ENCODE data around the gene UBA7. TPM values are rescaled to one million over a fixed set of nuclear protein-coding genes. Genes with fewer than 3 reads are reported as not detected.

UBA7 gene
- total and polyA plus RNA-seq, 2 of the 13 experiments (the other 11 are each of a cell fraction or from before 2014, with no cell fraction given): 9.5 to 16.5 TPM

DNA sequence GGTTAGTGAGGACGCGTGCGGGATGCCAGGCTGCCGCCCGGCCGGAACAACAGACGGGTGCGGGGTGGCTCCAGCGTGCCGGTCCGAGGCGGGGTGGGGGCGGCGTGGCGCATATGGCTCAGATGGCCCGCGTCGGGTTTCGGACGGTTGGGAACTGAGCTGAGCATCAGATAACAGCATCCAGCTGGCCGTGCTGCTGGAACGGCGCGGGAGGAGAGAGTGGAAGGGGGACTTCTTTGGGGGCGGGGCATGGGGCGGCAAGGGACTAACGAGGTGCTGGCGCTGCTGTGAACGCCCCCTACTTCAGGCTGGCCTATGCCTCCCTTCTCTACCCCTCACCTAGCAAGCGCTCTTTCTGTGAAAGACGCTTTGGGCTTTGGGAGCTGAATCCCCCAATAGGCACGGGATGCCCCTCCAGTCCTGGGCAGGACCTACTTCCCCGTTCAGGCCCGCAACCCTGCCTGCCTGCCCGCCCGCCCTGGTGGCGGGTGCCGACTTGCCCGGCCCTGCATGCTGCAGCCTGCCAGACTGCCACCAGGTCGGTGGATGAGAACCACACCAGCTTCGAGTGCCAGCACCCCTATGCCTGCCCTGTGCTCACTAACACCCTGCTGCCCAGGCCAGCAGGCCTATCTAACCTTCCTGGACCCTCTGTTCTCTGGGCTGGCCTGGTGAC lies 10.2 kb downstream of the UBA7 start (continued):
- TF ChIP-seq, protein P1, sequence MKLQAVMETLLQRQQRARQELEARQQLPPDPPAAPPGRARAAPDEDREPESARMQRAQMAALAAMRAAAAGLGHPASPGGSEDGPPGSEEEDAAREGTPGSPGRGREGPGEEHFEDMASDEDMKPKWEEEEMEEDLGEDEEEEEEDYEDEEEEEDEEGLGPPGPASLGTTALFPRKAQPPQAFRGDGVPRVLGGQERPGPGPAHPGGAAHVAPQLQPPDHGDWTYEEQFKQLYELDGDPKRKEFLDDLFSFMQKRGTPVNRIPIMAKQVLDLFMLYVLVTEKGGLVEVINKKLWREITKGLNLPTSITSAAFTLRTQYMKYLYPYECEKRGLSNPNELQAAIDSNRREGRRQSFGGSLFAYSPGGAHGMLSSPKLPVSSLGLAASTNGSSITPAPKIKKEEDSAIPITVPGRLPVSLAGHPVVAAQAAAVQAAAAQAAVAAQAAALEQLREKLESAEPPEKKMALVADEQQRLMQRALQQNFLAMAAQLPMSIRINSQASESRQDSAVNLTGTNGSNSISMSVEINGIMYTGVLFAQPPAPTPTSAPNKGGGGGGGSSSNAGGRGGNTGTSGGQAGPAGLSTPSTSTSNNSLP (IDR thresholded peaks at IDR 0.05; ENCODE audit: low read depth, low read length): no peak
- no peak for TF ChIP-seq ZNF782 (CRISPR knock-in tag; IDR thresholded peaks at IDR 0.05; ENCODE audit: borderline replicate concordance)
- no peak for TF ChIP-seq ZFP62 (CRISPR knock-in tag; IDR thresholded peaks at IDR 0.05)

DNA sequence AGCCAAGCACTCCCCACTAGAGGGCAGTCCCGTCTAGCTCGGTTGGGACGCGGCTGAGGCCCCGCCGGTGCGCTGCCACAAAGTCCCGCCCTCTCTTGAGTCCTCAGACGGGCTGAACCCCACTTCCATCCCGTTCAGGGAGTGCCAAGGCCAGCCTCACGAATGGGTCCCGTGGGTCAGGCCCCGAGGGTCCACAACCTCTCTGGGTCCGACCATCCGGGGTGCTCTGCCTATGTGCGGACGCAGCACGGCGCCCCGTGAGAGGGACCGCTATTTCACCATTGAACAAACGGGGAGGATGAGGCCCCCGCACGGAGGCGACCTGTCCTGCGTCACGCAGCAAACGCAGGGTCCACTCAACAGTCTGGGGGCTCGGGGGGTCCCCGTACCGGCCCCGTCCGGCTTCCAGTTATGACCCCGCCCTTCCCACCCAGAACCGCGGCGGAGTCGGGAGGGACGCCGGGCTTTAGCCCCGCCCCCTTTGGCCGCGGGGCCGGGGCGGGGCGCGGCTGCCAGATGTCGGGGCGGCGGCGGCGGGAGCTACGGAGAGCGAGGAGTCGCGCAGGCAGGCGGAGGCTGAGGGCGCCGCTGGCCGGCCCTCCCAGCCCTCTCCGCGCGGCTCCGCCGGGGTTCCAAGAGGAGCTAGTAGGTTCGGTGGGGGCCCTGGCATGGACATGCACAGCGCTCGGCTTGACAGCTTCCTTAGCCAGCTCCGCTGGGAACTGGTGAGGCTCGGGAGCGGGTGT lies 10.9 kb downstream of the UBA7 start, which contains the start of gene INKA1:
Gene INKA1, plus strand, starts transcription at position 543 of the 746 bp plus-strand sequence. Its CDS starts 132 bp downstream, at position 675.
- H4K20me1 ChIP-seq (ENCODE audit: insufficient read depth, low read length): no peaks in the 10 kb centered on the region
- H3K27ac ChIP-seq (ENCODE audit: extremely low read length, insufficient read depth, low read length): no peak within 1 kb of the TSS
- peaks cover 78% of the 10 kb centered on the region for H3K4me1 ChIP-seq (ENCODE audit: insufficient read depth, low read length)
- H3K79me2 ChIP-seq (ENCODE audit: insufficient read depth, low read length): no peaks in the 10 kb centered on the region
- DNase-seq (ENCODE audit: low spot score): peak; percentile 75
- peak; percentile 77 for ATAC-seq
- WGBS (ENCODE audit: low lambda C conversion rate): 0% methylated on average over 2 of the region's 71 CpGs
- intact Hi-C loops (cut with micrococcal nuclease; ENCODE audit: unreplicated experiment): loop anchor here (1.0 kb wide), 2 partner anchors 36 to 103 kb away; no protein-coding TSS in a partner anchor
- ChIA-PET POLR2A (interaction anchor here (0.5 to 2.8 kb wide), 11 partner anchors 11 to 126 kb away, joined by 3 to 22 read pairs (median 4); partner anchors contain the start of genes IP6K1 and UBA7), CTCF (ENCODE audit: low intra/inter-chr PET ratio, low total read pairs) (interaction anchor here (1.3 to 2.2 kb wide), 2 partner anchors 36 to 103 kb away, joined by 6 to 27 read pairs; no protein-coding TSS in a partner anchor)
- H2AFZ ChIP-seq (ENCODE audit: low read length): no peak within 1 kb of the TSS
- H3K27me3 ChIP-seq (ENCODE audit: control insufficient read depth in 1 of 2, insufficient read depth in 2 of 2, low read length in 2 of 2): peaks cover 0 to 12% of the 10 kb centered on the region in 2 experiments; a peak in 3 of 5 replicates
- FAIRE-seq: no peak
- H3K4me3 ChIP-seq (replicated peaks in 1 of 3; ENCODE audit: insufficient read depth in 1 of 3, low read depth in 2 of 3, low read length in 3 of 3): peak within 1 kb of the TSS; percentile 73 to 89 (median 85)
- peak within 1 kb of the TSS; percentile 93 for H3K4me2 ChIP-seq (ENCODE audit: low read depth, low read length)
- in situ Hi-C loops (cut with HindIII; ENCODE audit: extremely low pct_ligation_motif_present, low pct_unique_long_range_greater_than_20kb): loop anchor here (10.0 kb wide), 1 partner anchor 102 kb away; the partner anchor contains the start of gene MST1R
- H3K9me3 ChIP-seq (ENCODE audit: low read length): no peaks in the 10 kb centered on the region
- H3K9ac ChIP-seq (ENCODE audit: insufficient read depth, low read depth, low read length): peak within 1 kb of the TSS; percentile 50; the same call in 1 of the 2 replicates
- no peaks in the 10 kb centered on the region for H3K36me3 ChIP-seq (replicated peaks in 1 of 2; ENCODE audit: control insufficient read depth in 1 of 2, insufficient read depth in 2 of 2, low read length in 2 of 2)
- no TSS peak for BruUV-seq (replicated peaks)
- TF ChIP-seq, protein P2, sequence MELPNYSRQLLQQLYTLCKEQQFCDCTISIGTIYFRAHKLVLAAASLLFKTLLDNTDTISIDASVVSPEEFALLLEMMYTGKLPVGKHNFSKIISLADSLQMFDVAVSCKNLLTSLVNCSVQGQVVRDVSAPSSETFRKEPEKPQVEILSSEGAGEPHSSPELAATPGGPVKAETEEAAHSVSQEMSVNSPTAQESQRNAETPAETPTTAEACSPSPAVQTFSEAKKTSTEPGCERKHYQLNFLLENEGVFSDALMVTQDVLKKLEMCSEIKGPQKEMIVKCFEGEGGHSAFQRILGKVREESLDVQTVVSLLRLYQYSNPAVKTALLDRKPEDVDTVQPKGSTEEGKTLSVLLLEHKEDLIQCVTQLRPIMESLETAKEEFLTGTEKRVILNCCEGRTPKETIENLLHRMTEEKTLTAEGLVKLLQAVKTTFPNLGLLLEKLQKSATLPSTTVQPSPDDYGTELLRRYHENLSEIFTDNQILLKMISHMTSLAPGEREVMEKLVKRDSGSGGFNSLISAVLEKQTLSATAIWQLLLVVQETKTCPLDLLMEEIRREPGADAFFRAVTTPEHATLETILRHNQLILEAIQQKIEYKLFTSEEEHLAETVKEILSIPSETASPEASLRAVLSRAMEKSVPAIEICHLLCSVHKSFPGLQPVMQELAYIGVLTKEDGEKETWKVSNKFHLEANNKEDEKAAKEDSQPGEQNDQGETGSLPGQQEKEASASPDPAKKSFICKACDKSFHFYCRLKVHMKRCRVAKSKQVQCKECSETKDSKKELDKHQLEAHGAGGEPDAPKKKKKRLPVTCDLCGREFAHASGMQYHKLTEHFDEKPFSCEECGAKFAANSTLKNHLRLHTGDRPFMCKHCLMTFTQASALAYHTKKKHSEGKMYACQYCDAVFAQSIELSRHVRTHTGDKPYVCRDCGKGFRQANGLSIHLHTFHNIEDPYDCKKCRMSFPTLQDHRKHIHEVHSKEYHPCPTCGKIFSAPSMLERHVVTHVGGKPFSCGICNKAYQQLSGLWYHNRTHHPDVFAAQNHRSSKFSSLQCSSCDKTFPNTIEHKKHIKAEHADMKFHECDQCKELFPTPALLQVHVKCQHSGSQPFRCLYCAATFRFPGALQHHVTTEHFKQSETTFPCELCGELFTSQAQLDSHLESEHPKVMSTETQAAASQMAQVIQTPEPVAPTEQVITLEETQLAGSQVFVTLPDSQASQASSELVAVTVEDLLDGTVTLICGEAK (IDR thresholded peaks at IDR 0.05): no peak
- TF ChIP-seq, protein P2 (CRISPR knock-in tag; IDR thresholded peaks at IDR 0.05): peak; percentile 13; the same call in 1 of the 2 replicates
- 0 out of 2 replicates have a peak, but pooled peaks have one; percentile 53 for TF ChIP-seq ZNF234 (CRISPR knock-in tag; conservative IDR thresholded peaks at IDR 0.05)
- no peak for TF ChIP-seq CREB1 (IDR thresholded peaks at IDR 0.05)
- no peak for TF ChIP-seq CREB1 (CRISPR knock-in tag; IDR thresholded peaks at IDR 0.05)
- TF ChIP-seq NONO (IDR thresholded peaks at IDR 0.05): no peak
- TF ChIP-seq NONO (CRISPR knock-in tag; conservative IDR thresholded peaks at IDR 0.05): peak; percentile 82

Measured in HepG2 (cell line).